HepG2 (cell line): ENCODE data around the gene AXIN2. TPM values are rescaled to one million over a fixed set of nuclear protein-coding genes. Genes with fewer than 3 reads are reported as not detected.

ENCODE experiments used
- CSRNP1 ChIP-seq: sonication (generic); formaldehyde crosslinking; IDR thresholded peaks from 2 replicates; pipeline ENCODE4 v1.8.1; 2023; ENCODE audit warnings: mild to moderate bottlenecking, missing genetic modification reagents
- FOSL2 ChIP-seq: sonication (generic); formaldehyde crosslinking; IDR thresholded peaks from 2 replicates; pipeline ENCODE4 v1.4.0; 2020; ENCODE audit warnings: missing genetic modification reagents
- GABPB1 ChIP-seq: IDR thresholded peaks from 2 replicates; pipeline ENCODE4 v1.6.1; 2016; ENCODE audit warnings: mild to moderate bottlenecking, missing genetic modification reagents, moderate library complexity, missing compliant biosample characterization
- IKZF1 ChIP-seq: fragments of 450-650 bp; IDR thresholded peaks from 2 replicates; pipeline ENCODE4 v1.7.1; 2016
- MIXL1 ChIP-seq: IDR thresholded peaks from 2 replicates; pipeline ENCODE4 v1.6.1; 2016
- MXD3 ChIP-seq: IDR thresholded peaks from 2 replicates; pipeline ENCODE4 v1.6.1; 2016; ENCODE audit warnings: mild to moderate bottlenecking, missing biosample characterization, missing genetic modification reagents
- NBN ChIP-seq: fragments of 450-650 bp; conservative IDR thresholded peaks from 2 replicates; pipeline ENCODE4 v1.6.1; 2017
- POLR2A ChIP-seq, 2 experiments: IDR thresholded peaks; 2 replicates each; pipeline ENCODE4 v1.6.1; 2011; ENCODE audit warnings: low read depth in 2 of 2, low read length in 2 of 2, mild to moderate bottlenecking in 1 of 2, moderate library complexity in 1 of 2; ENCODE audit not compliant: insufficient read depth in 1 of 2
- RFXAP ChIP-seq: sonication (generic); formaldehyde crosslinking; IDR thresholded peaks from 2 replicates; pipeline ENCODE4 v1.4.0; 2020; ENCODE audit warnings: missing genetic modification reagents, borderline replicate concordance
- SNAI1 ChIP-seq: sonication (generic); formaldehyde crosslinking; IDR thresholded peaks from 2 replicates; pipeline ENCODE4 v1.5.0; 2020; ENCODE audit warnings: mild to moderate bottlenecking, missing genetic modification reagents, borderline replicate concordance
- SP1 ChIP-seq, 2 experiments: fragments of 450-650 bp in 1 of 2; sonication (generic) in 1 of 2; formaldehyde crosslinking in 1 of 2; IDR thresholded peaks; 2 replicates each; pipeline versions ENCODE4 v1.4.0 to v1.6.1; 2016 to 2020; ENCODE audit warnings: missing genetic modification reagents in 1 of 2
- THAP9 ChIP-seq: sonication (generic); formaldehyde crosslinking; IDR thresholded peaks from 2 replicates; pipeline ENCODE4; 2020; ENCODE audit warnings: missing genetic modification reagents, mild to moderate bottlenecking, borderline replicate concordance
- U2AF1 ChIP-seq: fragments of 200-400 bp; formaldehyde crosslinking; optimal IDR thresholded peaks from 2 replicates; pipeline ENCODE3; 2017; ENCODE audit warnings: mild to moderate bottlenecking, low read depth, low read length
- ZNF225 ChIP-seq: sonication (generic); formaldehyde crosslinking; IDR thresholded peaks from 2 replicates; pipeline ENCODE4 v1.4.0; 2020; ENCODE audit warnings: mild to moderate bottlenecking, missing genetic modification reagents
- ZNF230 ChIP-seq: sonication (generic); formaldehyde crosslinking; IDR thresholded peaks from 2 replicates; pipeline ENCODE4 v1.4.0; 2020; ENCODE audit warnings: mild to moderate bottlenecking, missing genetic modification reagents
- ZNF232 ChIP-seq: sonication (generic); formaldehyde crosslinking; IDR thresholded peaks from 2 replicates; pipeline ENCODE4 v1.4.0; 2020; ENCODE audit warnings: missing genetic modification reagents, borderline replicate concordance
- ZNF329 ChIP-seq: sonication (generic); formaldehyde crosslinking; IDR thresholded peaks from 2 replicates; pipeline ENCODE4 v1.9.0; 2021; ENCODE audit warnings: low read depth, mild to moderate bottlenecking, missing genetic modification reagents
- ZNF34 ChIP-seq: sonication (generic); formaldehyde crosslinking; IDR thresholded peaks from 2 replicates; pipeline ENCODE4 v1.4.0; 2020; ENCODE audit warnings: mild to moderate bottlenecking, missing genetic modification reagents, borderline replicate concordance
- ZNF614 ChIP-seq: IDR thresholded peaks from 2 replicates; pipeline ENCODE4 v1.6.1; 2018; ENCODE audit warnings: missing biosample characterization, missing genetic modification reagents, inconsistent platforms, borderline replicate concordance
- ZNF616 ChIP-seq: sonication (generic); formaldehyde crosslinking; IDR thresholded peaks from 2 replicates; pipeline ENCODE4 v1.5.0; 2020; ENCODE audit warnings: low read depth, mild to moderate bottlenecking, missing genetic modification reagents
- ZNF879 ChIP-seq: sonication (generic); formaldehyde crosslinking; IDR thresholded peaks from 2 replicates; pipeline ENCODE4 v1.8.1; 2023; ENCODE audit warnings: missing genetic modification reagents
- polyA plus RNA-seq, 8 experiments: library from polyadenylated mRNA; depleted of rRNA in 3 of 8; stranded (reverse) in 7 of 8; unstranded in 1 of 8; fragments of >200 nt; fragmentation: Illumina TruSeq in 4 of 8; extraction: Trizol in 4 of 8; gene quantifications; 2 replicates each; pipeline versions ENCODE4 v1.2.1 to v1.2.3, GENCODE V29; 2011 to 2016; ENCODE audit warnings: low read depth in 4 of 8, missing spikeins in 1 of 8, mixed read lengths in 1 of 8; ENCODE audit not compliant: insufficient read depth in 1 of 8
- total RNA-seq, 5 experiments: library from RNA; depleted of rRNA; stranded (reverse); fragments of >200 nt; fragmentation: Illumina TruSeq; extraction: Trizol; gene quantifications; 2 replicates each; pipeline ENCODE4 v1.2.3, GENCODE V29; 2016; ENCODE audit warnings: low read depth in 1 of 5
- TF ChIP-seq, protein P1 (sequence below): sonication (generic); formaldehyde crosslinking; IDR thresholded peaks from 2 replicates; pipeline ENCODE4 v1.8.0; 2022; ENCODE audit warnings: mild to moderate bottlenecking, missing genetic modification reagents, moderate library complexity
- TF ChIP-seq, protein P2 (sequence below): sonication (generic); formaldehyde crosslinking; IDR thresholded peaks from 2 replicates; pipeline ENCODE4 v1.8.0; 2022; ENCODE audit warnings: missing genetic modification reagents, mild to moderate bottlenecking, borderline replicate concordance

The AXIN2 gene
- total and polyA plus RNA-seq, 2 of the 13 experiments (the other 11 are each of a cell fraction or from before 2014, with no cell fraction given), result 58.6 to 63.4 TPM

GRCh38 chr17:65561452-65562205, at the start of gene AXIN2 (continued):
- TF ChIP-seq THAP9 (CRISPR knock-in tag) (peak; percentile 70), IKZF1 (no peak), POLR2A (IDR thresholded peaks at IDR 0.05; ENCODE audit: insufficient read depth in 1 of 2, low read depth in 2 of 2, low read length in 2 of 2) (0 out of 4 replicates have a peak, but pooled peaks of 1 of the 2 experiments have one; percentile 29), ZNF230 (CRISPR knock-in tag) (peak; percentile 97), ZNF232 (CRISPR knock-in tag) (peak; percentile 98), MIXL1 (CRISPR knock-in tag) (0 out of 2 replicates have a peak, but pooled peaks have one; percentile 20), FOSL2 (peak; percentile 65), ZNF879 (0 out of 2 replicates have a peak, but pooled peaks have one; percentile 78), CSRNP1 (CRISPR knock-in tag) (peak; percentile 95), MXD3 (CRISPR knock-in tag) (peak; percentile 98), ZNF616 (CRISPR knock-in tag) (peak; percentile 95), U2AF1 (peak; percentile 5), RFXAP (peak; percentile 88), SP1 (IDR thresholded peaks at IDR 0.05) (no peak), SP1 (CRISPR knock-in tag; IDR thresholded peaks at IDR 0.05) (peak; percentile 56; the same call in 1 of the 2 replicates), NBN (no peak), ZNF225 (CRISPR knock-in tag) (peak; percentile 98; the same call in 1 of the 2 replicates), ZNF34 (CRISPR knock-in tag) (no peak), GABPB1 (CRISPR knock-in tag) (peak; percentile 64; the same call in 1 of the 2 replicates), ZNF614 (CRISPR knock-in tag) (no peak; the same call in 1 of the 2 replicates), ZNF329 (CRISPR knock-in tag) (peak; percentile 86), SNAI1 (CRISPR knock-in tag) (0 out of 2 replicates have a peak, but pooled peaks have one; percentile 46)
- TF ChIP-seq, protein P1, sequence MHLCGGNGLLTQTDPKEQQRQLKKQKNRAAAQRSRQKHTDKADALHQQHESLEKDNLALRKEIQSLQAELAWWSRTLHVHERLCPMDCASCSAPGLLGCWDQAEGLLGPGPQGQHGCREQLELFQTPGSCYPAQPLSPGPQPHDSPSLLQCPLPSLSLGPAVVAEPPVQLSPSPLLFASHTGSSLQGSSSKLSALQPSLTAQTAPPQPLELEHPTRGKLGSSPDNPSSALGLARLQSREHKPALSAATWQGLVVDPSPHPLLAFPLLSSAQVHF (CRISPR knock-in tag), result peak; percentile 95
- TF ChIP-seq, protein P2, sequence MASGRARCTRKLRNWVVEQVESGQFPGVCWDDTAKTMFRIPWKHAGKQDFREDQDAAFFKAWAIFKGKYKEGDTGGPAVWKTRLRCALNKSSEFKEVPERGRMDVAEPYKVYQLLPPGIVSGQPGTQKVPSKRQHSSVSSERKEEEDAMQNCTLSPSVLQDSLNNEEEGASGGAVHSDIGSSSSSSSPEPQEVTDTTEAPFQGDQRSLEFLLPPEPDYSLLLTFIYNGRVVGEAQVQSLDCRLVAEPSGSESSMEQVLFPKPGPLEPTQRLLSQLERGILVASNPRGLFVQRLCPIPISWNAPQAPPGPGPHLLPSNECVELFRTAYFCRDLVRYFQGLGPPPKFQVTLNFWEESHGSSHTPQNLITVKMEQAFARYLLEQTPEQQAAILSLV (CRISPR knock-in tag), result peak; percentile 91; the same call in 1 of the 2 replicates
